ENCODE measurements around the gene KDM3A.

DNA sequence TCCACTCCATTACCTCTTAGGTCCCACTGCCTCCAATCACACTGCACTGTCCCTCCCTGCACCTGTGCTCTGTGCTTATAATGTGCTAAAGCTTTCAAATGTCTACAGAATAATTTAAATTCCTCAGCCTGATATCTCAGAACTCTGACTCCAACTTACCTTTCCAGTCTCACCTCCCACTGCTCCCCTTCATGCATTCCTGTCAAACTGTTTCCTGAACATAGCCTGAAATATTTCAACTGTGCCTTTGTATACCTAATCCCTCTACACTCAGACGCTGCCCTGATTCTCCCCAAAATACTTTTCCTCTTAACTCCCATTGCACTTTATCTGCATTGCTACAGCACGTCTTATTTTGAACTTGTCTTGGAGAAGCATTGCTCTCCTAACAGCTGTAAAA, 81.5 kb downstream of the KDM3A start:
- TF ChIP-seq POLR2A (IDR thresholded peaks at IDR 0.05) = no peak
- TF ChIP-seq, protein P1, sequence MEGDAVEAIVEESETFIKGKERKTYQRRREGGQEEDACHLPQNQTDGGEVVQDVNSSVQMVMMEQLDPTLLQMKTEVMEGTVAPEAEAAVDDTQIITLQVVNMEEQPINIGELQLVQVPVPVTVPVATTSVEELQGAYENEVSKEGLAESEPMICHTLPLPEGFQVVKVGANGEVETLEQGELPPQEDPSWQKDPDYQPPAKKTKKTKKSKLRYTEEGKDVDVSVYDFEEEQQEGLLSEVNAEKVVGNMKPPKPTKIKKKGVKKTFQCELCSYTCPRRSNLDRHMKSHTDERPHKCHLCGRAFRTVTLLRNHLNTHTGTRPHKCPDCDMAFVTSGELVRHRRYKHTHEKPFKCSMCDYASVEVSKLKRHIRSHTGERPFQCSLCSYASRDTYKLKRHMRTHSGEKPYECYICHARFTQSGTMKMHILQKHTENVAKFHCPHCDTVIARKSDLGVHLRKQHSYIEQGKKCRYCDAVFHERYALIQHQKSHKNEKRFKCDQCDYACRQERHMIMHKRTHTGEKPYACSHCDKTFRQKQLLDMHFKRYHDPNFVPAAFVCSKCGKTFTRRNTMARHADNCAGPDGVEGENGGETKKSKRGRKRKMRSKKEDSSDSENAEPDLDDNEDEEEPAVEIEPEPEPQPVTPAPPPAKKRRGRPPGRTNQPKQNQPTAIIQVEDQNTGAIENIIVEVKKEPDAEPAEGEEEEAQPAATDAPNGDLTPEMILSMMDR (IDR thresholded peaks at IDR 0.05) = no peak
